GM12878 (cell line): ENCODE measurements around the gene CELF2.

Experiments
- CTCF ChIP-seq, 3 experiments: IDR thresholded peaks in 2 of 3; conservative IDR thresholded peaks in 1 of 3; 2 replicates each; pipeline ENCODE4 v1.5.1; 2011; ENCODE audit warnings: low read depth in 3 of 3, low read length in 3 of 3, mild to moderate bottlenecking in 3 of 3, control low read depth in 2 of 3, moderate library complexity in 2 of 3, inconsistent platforms in 1 of 3, mixed read lengths in 1 of 3; ENCODE audit not compliant: control insufficient read depth in 2 of 3, insufficient read depth in 1 of 3; ENCODE audit errors: extremely low read depth in 1 of 3
- JUND ChIP-seq: IDR thresholded peaks from 2 replicates; pipeline ENCODE4 v1.6.1; 2012; ENCODE audit warnings: low read depth, mild to moderate bottlenecking, low read length, improper control_type of control experiment, moderate library complexity
- POLR2AphosphoS5 ChIP-seq: IDR thresholded peaks from 2 replicates; pipeline ENCODE4 v1.6.1; 2011; ENCODE audit warnings: mild to moderate bottlenecking, low read length, inconsistent platforms
- TAF1 ChIP-seq: IDR thresholded peaks from 2 replicates; pipeline ENCODE4 v1.6.1; 2011; ENCODE audit warnings: mild to moderate bottlenecking, low read depth, low read length, borderline replicate concordance
- TBL1XR1 ChIP-seq: IDR thresholded peaks from 2 replicates; pipeline ENCODE4 v1.6.1; 2012; ENCODE audit warnings: low read depth, low read length, improper control_type of control experiment
- USF1 ChIP-seq: IDR thresholded peaks from 2 replicates; pipeline ENCODE4 v1.6.1; 2011; ENCODE audit warnings: borderline replicate concordance, low read depth, mild to moderate bottlenecking, moderate library complexity, mixed read lengths, low read length; ENCODE audit not compliant: insufficient read depth; ENCODE audit errors: extremely low read length
- ZBTB40 ChIP-seq: fragments of 450-650 bp; IDR thresholded peaks from 2 replicates; pipeline ENCODE4 v1.6.1; 2016; ENCODE audit warnings: mild to moderate bottlenecking, moderate library complexity, borderline replicate concordance

- TF ChIP-seq POLR2AphosphoS5 (no peak), USF1 (no peak), ZBTB40 (no peak), CTCF (IDR thresholded peaks at IDR 0.05 in 2 of 3, conservative IDR thresholded peaks at IDR 0.05 in 1 of 3; ENCODE audit: control insufficient read depth in 2 of 3, extremely low read depth in 1 of 3, insufficient read depth in 1 of 3, low read depth in 3 of 3, low read length in 3 of 3) (no peak), JUND (no peak), TAF1 (no peak), TBL1XR1 (no peak)
These were observed 345.8 kb downstream of the CELF2 start for GRCh38 chr10:11363497-11363896.
